GDM1 (cell line): ENCODE measurements around the gene MMP24OS.
"Not testable (repeated sequence)": the region's sequence is repeated elsewhere in the genome, so short reads cannot be mapped to it uniquely, and the experiment has no call there.

ENCODE experiments used
- DNase-seq: peaks from one replicate; lab custom pipeline; 2025; lab: John Stamatoyannopoulos, UW

Gene MMP24OS

GRCh38 chr20:35277531-35278395 is at the start of gene MMP24OS:
MMP24OS (minus strand) TSS chr20:35278122; CDS start chr20:35277929, 193 bp downstream.
- peak; percentile 90 for DNase-seq

GRCh38 chr20:35327074-35327976 is 49.4 kb upstream of the MMP24OS start:
- no peak for DNase-seq

DNA sequence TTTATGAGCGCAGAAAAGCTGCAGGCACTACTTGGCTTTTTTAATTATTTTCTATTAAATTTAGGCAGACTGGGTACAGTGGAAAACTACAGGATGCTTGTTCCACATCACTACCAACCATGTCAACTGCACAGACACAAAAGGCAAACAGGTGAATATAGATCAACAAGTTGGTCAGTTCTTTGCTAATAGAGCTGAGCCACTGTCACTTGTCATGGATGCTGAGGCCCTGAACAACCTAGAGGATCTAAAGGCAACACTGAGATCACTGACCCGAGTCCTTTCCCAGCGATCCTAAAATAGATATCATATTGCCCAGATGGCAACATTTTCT is 48.8 kb upstream of the MMP24OS start:
- no peak for DNase-seq

DNA sequence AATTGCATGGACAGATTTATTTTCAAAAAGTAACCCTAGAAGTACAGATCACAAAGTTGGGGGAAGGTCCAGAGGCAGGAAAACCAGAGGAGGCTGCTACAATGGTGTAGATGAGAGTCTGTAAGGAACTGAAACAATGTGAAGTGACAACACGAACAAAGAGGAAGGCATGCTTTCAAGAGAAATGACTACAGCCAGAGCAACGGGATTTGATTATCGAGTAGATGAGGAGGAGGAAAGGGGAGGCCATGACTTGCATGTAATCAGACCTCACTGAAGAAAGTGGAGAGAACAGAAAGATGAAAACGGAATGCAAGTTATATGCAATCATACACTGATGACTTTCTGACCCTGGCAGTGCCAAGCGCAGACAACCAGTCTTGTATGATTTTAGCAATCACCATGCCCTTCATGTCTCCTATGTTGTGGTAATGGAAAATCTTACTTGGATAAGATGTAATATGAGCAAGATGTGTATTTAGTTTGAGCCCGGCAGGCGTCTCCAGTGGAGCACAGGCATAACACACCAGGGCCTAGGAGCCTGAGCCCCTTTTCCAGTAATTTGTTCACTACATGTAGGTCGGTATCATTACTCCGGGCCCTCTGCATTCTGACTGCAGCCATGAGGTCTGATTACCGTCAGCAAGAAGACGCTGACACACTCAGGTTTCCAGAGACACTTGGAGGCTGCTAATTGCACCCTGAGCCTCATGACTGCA is 48.3 kb upstream of the MMP24OS start:
- no peak for DNase-seq

DNA sequence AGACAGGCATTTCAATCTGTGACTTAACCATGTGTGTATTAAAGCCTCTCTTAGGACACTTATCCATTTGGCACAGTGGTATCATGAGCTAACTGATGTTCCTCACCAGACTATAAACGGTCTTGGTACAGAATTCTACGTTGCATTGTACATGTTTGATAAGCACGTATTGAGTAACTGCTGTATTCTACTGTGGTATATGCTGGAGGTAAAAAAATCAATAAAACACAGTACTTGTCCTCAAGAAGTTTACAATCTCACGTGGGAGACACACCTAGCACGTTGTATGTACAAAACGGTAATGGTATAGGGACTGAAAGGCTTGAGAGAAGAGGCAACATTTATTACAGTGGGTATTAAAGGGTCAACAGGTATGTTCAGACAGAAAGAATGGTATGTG is 47.5 kb upstream of the MMP24OS start:
- DNase-seq = no peak

GRCh38 chr20:35320396-35321126 is 42.6 kb upstream of the MMP24OS start:
- no peak for DNase-seq

- no peak for DNase-seq
Observed at GRCh38 chr20:35319871-35320197, 41.9 kb upstream of the MMP24OS start.

GRCh38 chr20:35319192-35319870 is 41.4 kb upstream of the MMP24OS start:
- no peak for DNase-seq

GRCh38 chr20:35318502-35319157 is 40.7 kb upstream of the MMP24OS start:
- DNase-seq = no peak

DNA sequence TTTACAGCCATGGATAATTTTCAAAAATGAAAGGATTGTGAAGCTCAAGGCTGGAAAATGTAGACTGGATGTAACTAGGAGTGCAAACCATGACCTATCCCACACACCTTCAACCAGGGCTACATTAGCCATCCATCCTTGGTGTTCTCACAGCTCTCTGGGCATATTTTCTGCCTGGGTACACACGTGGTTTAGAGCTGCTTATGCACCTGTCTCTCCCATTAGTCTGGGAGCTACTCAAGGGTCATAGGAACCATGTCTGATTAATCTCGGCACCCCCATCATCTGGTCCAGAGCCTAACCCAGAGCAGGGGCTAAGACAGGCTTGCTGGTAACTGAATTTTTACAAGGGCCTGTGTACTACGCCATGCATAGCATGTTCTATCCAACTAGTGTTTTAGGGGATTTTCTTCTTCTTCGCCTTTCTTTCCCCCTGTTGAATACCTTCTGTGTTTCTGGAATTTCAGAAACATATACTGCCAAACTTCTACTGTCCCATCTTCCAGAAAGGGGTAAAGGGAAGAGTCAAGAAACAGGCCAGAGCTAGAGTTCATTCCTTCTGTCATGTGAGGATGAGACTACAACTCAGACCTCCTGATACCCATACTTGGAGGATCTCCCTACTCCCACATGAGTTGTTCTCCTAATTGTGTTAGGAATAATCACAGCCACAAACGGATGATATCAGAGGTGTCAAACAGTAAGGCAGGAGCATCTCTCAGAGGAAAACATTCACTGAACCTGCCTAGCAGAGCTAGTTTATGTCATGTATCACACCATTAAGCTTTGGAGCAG is 39.7 kb upstream of the MMP24OS start:
- no peak for DNase-seq

- no peak for DNase-seq
Observed at GRCh38 chr20:35316086-35316485, 38.2 kb upstream of the MMP24OS start.

DNA sequence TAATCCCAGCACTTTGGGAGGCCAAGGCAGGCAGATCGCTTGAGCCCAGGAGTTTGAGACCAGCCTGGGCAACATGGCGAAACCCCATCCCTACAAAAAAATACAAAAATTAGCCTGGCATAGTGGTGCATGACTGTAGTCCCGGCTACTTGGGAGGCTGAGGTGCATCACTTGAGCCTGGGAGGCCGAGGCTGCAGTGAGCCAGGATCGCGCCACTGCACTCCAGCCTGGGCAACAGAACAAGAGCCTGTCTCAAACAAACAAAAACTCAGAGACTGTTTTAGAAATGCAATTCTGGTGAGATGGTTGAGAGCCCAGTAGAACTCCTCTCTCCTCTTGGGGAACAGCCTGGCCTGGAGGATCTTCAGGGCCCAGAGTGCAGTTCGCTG is 37.7 kb upstream of the MMP24OS start:
- DNase-seq = not testable (repeated sequence)

GRCh38 chr20:35314816-35315631 is 37.1 kb upstream of the MMP24OS start:
- DNase-seq = peak; percentile 34

DNA sequence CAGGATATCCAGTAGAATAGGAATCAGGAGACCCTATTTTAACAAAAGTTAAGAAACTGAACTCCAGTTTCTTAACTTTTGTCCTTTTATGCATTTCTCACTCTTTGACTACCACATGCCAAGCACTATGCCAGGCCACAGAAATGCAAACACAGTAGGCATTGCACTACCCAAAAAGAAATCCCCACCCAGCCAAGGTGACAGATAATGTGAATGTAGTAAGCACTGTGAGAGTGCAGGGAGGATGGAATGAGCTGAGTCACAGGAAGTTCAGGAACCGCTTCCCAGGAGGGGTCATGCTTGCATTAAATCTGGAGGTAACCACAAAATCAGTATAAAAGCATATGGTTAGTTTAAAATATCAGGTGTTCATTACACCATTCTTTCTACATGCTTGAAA is 34.4 kb upstream of the MMP24OS start:
- no peak for DNase-seq

DNA sequence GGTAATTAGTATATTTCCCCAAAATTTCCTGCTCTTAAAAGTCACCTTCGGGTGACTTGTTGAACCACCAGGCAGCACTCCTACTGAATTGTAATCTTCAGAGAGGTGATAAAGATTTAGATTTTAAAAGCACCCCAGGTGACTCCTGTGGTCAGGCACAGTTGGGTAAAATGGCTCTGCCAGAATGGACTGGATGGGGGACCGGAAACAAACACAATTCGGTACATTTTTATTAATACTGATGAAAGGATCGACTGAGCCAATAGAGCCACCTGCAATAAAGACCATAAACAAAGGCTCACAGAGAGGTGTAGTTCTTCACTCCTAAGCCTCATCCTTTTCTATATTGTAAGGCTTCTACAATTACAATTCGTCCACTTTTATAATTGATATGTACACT is 33.9 kb upstream of the MMP24OS start:
- no peak for DNase-seq

GRCh38 chr20:35311409-35311808 is 33.5 kb upstream of the MMP24OS start:
- DNase-seq = no peak

GRCh38 chr20:35307666-35308653 is 30.0 kb upstream of the MMP24OS start:
- DNase-seq = no peak
